Lung (tissue), 12 donors: ENCODE results near the gene MVB12B. TPM values are rescaled to one million over a fixed set of nuclear protein-coding genes. Genes with fewer than 3 reads are reported as not detected.
A peak's percentile ranks its signal among the peaks of the same experiment; 100 is the strongest.

ENCODE experiments used
- ATAC-seq: fragments of 200-7000 bp; cut with Tn5 transposase; one replicate; pipeline ENCODE4 v1.9.1; 2020; ENCODE audit warnings: moderate number of reproducible peaks; ENCODE audit not compliant: insufficient read depth, low FRiP score
- DNase-seq, 3 donors: peaks; one replicate each; pipeline ENCODE4 v3.0.0-alpha.2; 2013 to 2017
- H3K27ac ChIP-seq, 2 donors: one replicate each; pipeline ENCODE4 v1.5.1; 2013; ENCODE audit warnings: mild to moderate bottlenecking in 2 of 2, moderate library complexity in 2 of 2, control low read depth in 1 of 2, inconsistent platforms in 1 of 2, low read depth in 1 of 2, low read length in 1 of 2
- H3K27me3 ChIP-seq, 3 donors: one replicate each; pipeline ENCODE4 v1.5.1; 2013; ENCODE audit warnings: low read length in 2 of 3; ENCODE audit not compliant: control insufficient read depth in 3 of 3, insufficient read depth in 3 of 3
- H3K36me3 ChIP-seq, 4 donors: one replicate each; pipeline ENCODE4 v1.5.1; 2013; ENCODE audit warnings: low read length in 4 of 4, mild to moderate bottlenecking in 1 of 4, moderate library complexity in 1 of 4; ENCODE audit not compliant: control insufficient read depth in 4 of 4, insufficient read depth in 4 of 4
- H3K4me1 ChIP-seq, 5 donors: one replicate each; pipeline ENCODE4 v1.5.1; 2013; ENCODE audit warnings: low read length in 5 of 5, mild to moderate bottlenecking in 2 of 5, moderate library complexity in 1 of 5; ENCODE audit not compliant: control insufficient read depth in 5 of 5, insufficient read depth in 5 of 5
- H3K4me3 ChIP-seq: one replicate; pipeline ENCODE4 v1.5.1; 2013; ENCODE audit warnings: mild to moderate bottlenecking, control low read depth, moderate library complexity
- H3K9ac ChIP-seq, 2 donors: one replicate each; pipeline ENCODE4 v1.5.1; 2013; ENCODE audit warnings: low read length in 2 of 2, control low read depth in 1 of 2; ENCODE audit not compliant: insufficient read depth in 1 of 2
- H3K9me3 ChIP-seq, 4 donors: one replicate each; pipeline ENCODE4 v1.5.1; 2013; ENCODE audit warnings: low read length in 3 of 4, mild to moderate bottlenecking in 1 of 4, moderate library complexity in 1 of 4; ENCODE audit not compliant: control insufficient read depth in 4 of 4, insufficient read depth in 3 of 4
- CTCF ChIP-seq: IDR thresholded peaks from 2 replicates; pipeline ENCODE4 v1.5.1; 2012; ENCODE audit warnings: mild to moderate bottlenecking; ENCODE audit errors: control extremely low read depth, extremely low read depth
- WGBS, 2 donors: extraction: QIAGEN DNeasy Blood & Tissue Kit; methylation state at CpG; one replicate each; pipeline ENCODE4 v1.1.7; 2013; 5-methylcytosine and 5-hydroxymethylcytosine counted together
- polyA plus RNA-seq, 2 donors: library from polyadenylated mRNA; stranded (reverse); fragments of 200-250 nt; gene quantifications; one replicate each; pipeline ENCODE4 v1.2.1, GENCODE V29; 2013
- total RNA-seq, 2 donors: library from RNA; depleted of rRNA in 1 of 2; stranded (reverse); fragments of >200 nt in 1 of 2; gene quantifications; one replicate each; pipeline ENCODE4 v1.2.1, GENCODE V29; 2014 to 2021
- donor health status: control.
- donor health status: control.
- donor health status: Bipolar disorder and iron deficiency.
- donor health status: healthy.
- donor health status: DM: yes; HTN: yes; CAD: no.

Gene MVB12B
- total and polyA plus RNA-seq, 4 donors, result 9.5 to 33.6 (median 16.5) TPM

DNA sequence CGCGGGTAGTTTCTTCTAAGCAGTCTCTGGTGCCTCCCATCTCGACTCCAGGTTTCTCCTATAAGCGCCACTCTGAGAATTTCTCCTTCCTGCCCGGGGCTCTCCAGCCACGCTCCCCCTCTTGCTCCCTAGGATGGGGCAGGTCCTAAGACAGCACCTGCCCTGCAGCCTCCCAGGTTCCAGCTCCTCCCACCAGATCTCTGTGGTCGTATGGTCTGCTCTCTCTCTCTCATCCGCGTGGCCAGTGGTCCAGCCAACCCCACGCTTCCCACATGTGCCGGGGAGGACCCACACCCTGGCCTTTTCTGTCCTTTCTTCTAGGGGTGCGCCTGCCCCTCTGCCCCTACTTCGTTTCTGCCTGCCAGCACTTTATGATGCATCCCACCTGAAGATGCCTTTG, 40.5 kb downstream of the MVB12B start:
- DNase-seq (no peak), ATAC-seq (no peak)
- Histone ChIP-seq H3K36me3 (peaks cover 0 to 4% (median 1%) of the 10 kb centered on the region in 4 donors), H3K9me3 (peaks cover 0 to 5% (median 0%) of the 10 kb centered on the region in 4 donors), H3K27ac (peak overlapping the region in 1 of 2 donors; percentile 9), H3K27me3 (no peaks in the 10 kb centered on the region), H3K4me3 (no peak overlapping the region), H3K9ac (no peak overlapping the region), H3K4me1 (peaks cover 0 to 8% (median 3%) of the 10 kb centered on the region in 5 donors)
- 85 to 87% methylated on average over 13 of the region's 13 CpGs for WGBS, 2 donors
- TF ChIP-seq CTCF, result no peak

- ATAC-seq (no peak), DNase-seq (peak in 1 of 3 donors; percentile 51)
- no peaks in the 10 kb centered on the region for H3K27me3 ChIP-seq
- no peak overlapping the region for H3K4me3 ChIP-seq
- H3K9me3 ChIP-seq, result peaks cover 0 to 2% (median 0%) of the 10 kb centered on the region in 4 donors
- H3K9ac ChIP-seq, result no peak overlapping the region
- no peak overlapping the region for H3K27ac ChIP-seq
- H3K36me3 ChIP-seq, result peaks cover 0 to 4% (median 1%) of the 10 kb centered on the region in 4 donors
- H3K4me1 ChIP-seq, result peaks cover 0 to 8% (median 3%) of the 10 kb centered on the region in 5 donors
- TF ChIP-seq CTCF, result no peak
- WGBS, 2 donors, result 58 to 83% methylated on average over 3 of the region's 3 CpGs
Measured at GRCh38 chr9:126367616-126368015, 41.0 kb downstream of the MVB12B start.

- Histone ChIP-seq H3K4me3 (no peak overlapping the region), H3K27me3 (no peaks in the 10 kb centered on the region), H3K9me3 (no peaks in the 10 kb centered on the region), H3K36me3 (peaks cover 0 to 4% (median 1%) of the 10 kb centered on the region in 4 donors), H3K27ac (no peak overlapping the region), H3K4me1 (peaks cover 0 to 12% (median 3%) of the 10 kb centered on the region in 5 donors), H3K9ac (no peak overlapping the region)
- no peak for DNase-seq
- TF ChIP-seq CTCF, result no peak
- 81 to 95% methylated on average over 7 of the region's 7 CpGs for WGBS, 2 donors
- no peak for ATAC-seq
Measured at GRCh38 chr9:126368020-126368419, 41.4 kb downstream of the MVB12B start.
